SK-N-SH (cell line): ENCODE data around the gene SPINT4. TPM values are rescaled to one million over a fixed set of nuclear protein-coding genes. Genes with fewer than 3 reads are reported as not detected.

Experiments
- polyA plus RNA-seq, 3 experiments: library from polyadenylated mRNA; depleted of rRNA; stranded (reverse); fragments of >200 nt; gene quantifications; 2 replicates each; pipeline ENCODE4 v1.2.3, GENCODE V29; 2012
- small RNA-seq, 7 experiments: library from RNA; depleted of rRNA; stranded (forward); fragments of <200 nt; gene quantifications; one replicate each; pipeline ENCODE3, GENCODE V24; 2012

SPINT4 gene
- polyA plus RNA-seq, 1 of the 3 experiments (the other 2 are of a cell fraction): not detected

Small RNA genes lying within 50 kb of the gene (small RNA-seq; reads per million reads assigned to genes)
- gene MIR3617: 0 to 1.6 (median 0.59) reads per million in 7 experiments
- gene SPINT5P: 0 reads per million in 7 experiments

Other genes with a start within 250 kb of the SPINT4 start
- not detected in 2 replicates for gene SPINT3, start 206.7 kb upstream of the SPINT4 start, polyA plus RNA-seq (2012; rRNA removed)
- not detected in 2 replicates for gene WFDC6, start 182.9 kb upstream of the SPINT4 start, polyA plus RNA-seq (2012; rRNA removed)
- not detected in 2 replicates for gene EPPIN, start 174.9 kb upstream of the SPINT4 start, polyA plus RNA-seq (2012; rRNA removed)
- not detected in 2 replicates for gene WFDC8, start 143.1 kb upstream of the SPINT4 start, polyA plus RNA-seq (2012; rRNA removed)
- gene WFDC10A, start 92.6 kb upstream of the SPINT4 start, polyA plus RNA-seq (2012; rRNA removed): not detected in 2 replicates
- gene WFDC9, start 91.1 kb upstream of the SPINT4 start, polyA plus RNA-seq (2012; rRNA removed): not detected in 2 replicates
- gene WFDC11, start 52.1 kb upstream of the SPINT4 start, polyA plus RNA-seq (2012; rRNA removed): not detected in 2 replicates
- not detected in 2 replicates for gene WFDC13, start 20.3 kb upstream of the SPINT4 start, polyA plus RNA-seq (2012; rRNA removed)
- not detected in 2 replicates for gene WFDC10B, start 17.3 kb upstream of the SPINT4 start, polyA plus RNA-seq (2012; rRNA removed)
- gene WFDC3, start 69.5 kb downstream of the SPINT4 start, polyA plus RNA-seq (2012; rRNA removed): 0.76 and 0.97 TPM in 2 replicates
- 60.0 and 65.8 TPM in 2 replicates for gene DNTTIP1, start 69.6 kb downstream of the SPINT4 start, polyA plus RNA-seq (2012; rRNA removed)
- gene UBE2C, start 90.3 kb downstream of the SPINT4 start, polyA plus RNA-seq (2012; rRNA removed): 82.8 and 115 TPM in 2 replicates
- gene TNNC2, start 105.0 kb downstream of the SPINT4 start, polyA plus RNA-seq (2012; rRNA removed): 0.57 and 1.1 TPM in 2 replicates
- gene SNX21, start 111.5 kb downstream of the SPINT4 start, polyA plus RNA-seq (2012; rRNA removed): 20.6 and 22.1 TPM in 2 replicates
- 48.4 and 54.8 TPM in 2 replicates for gene ACOT8, start 135.0 kb downstream of the SPINT4 start, polyA plus RNA-seq (2012; rRNA removed)
- gene ZSWIM3, start 135.3 kb downstream of the SPINT4 start, polyA plus RNA-seq (2012; rRNA removed): 2.3 and 2.9 TPM in 2 replicates
- gene ZSWIM1, start 158.9 kb downstream of the SPINT4 start, polyA plus RNA-seq (2012; rRNA removed): 1.8 and 2.8 TPM in 2 replicates
- gene SPATA25, start 165.3 kb downstream of the SPINT4 start, polyA plus RNA-seq (2012; rRNA removed): 1.3 and 2.9 TPM in 2 replicates
- gene NEURL2, start 168.9 kb downstream of the SPINT4 start, polyA plus RNA-seq (2012; rRNA removed): 3.5 and 4.7 TPM in 2 replicates
- gene CTSA, start 169.0 kb downstream of the SPINT4 start, polyA plus RNA-seq (2012; rRNA removed): 338 and 363 TPM in 2 replicates
- gene PLTP, start 189.8 kb downstream of the SPINT4 start, polyA plus RNA-seq (2012; rRNA removed): 114 and 154 TPM in 2 replicates
- gene PCIF1, start 212.3 kb downstream of the SPINT4 start, polyA plus RNA-seq (2012; rRNA removed): 18.2 and 23.1 TPM in 2 replicates
- 8.5 and 11.7 TPM in 2 replicates for gene ZNF335, start 249.9 kb downstream of the SPINT4 start, polyA plus RNA-seq (2012; rRNA removed)